Embryonic facial prominence (tissue), 1 donor: ENCODE results near the gene PCMT1.

ENCODE experiments used
- DNase-seq: peaks from one replicate; pipeline ENCODE4 v3.0.0-alpha.2; 2016; ENCODE audit errors: extremely low spot score

PCMT1 gene

GRCh38 chr6:149855040-149855654, 105.6 kb downstream of the PCMT1 start:
- DNase-seq, result no peak

- no peak for DNase-seq
Observed at GRCh38 chr6:149855741-149856140, 106.2 kb downstream of the PCMT1 start.

GRCh38 chr6:149856256-149856994, 106.9 kb downstream of the PCMT1 start:
- no peak for DNase-seq

GRCh38 chr6:149857541-149857940, 108.0 kb downstream of the PCMT1 start:
- DNase-seq, result no peak

- DNase-seq, result no peak
Observed at GRCh38 chr6:149859368-149859767, 109.8 kb downstream of the PCMT1 start.

- DNase-seq, result no peak
Observed at GRCh38 chr6:149859938-149860337, 110.4 kb downstream of the PCMT1 start.

- no peak for DNase-seq
Observed at GRCh38 chr6:149860513-149860833, 110.9 kb downstream of the PCMT1 start.
